Stomach smooth muscle (tissue), 2 donors: ENCODE data around the gene GTF2H3.

ENCODE experiments used
- H3K27ac ChIP-seq: one replicate; pipeline ENCODE4 v1.7.0; 2013; ENCODE audit warnings: mild to moderate bottlenecking, low read length, inconsistent platforms
- H3K27me3 ChIP-seq, 2 donors: one replicate each; pipeline ENCODE4 v1.7.0; 2013; ENCODE audit warnings: low read length in 2 of 2; ENCODE audit not compliant: insufficient read depth in 2 of 2, control insufficient read depth in 1 of 2
- H3K36me3 ChIP-seq, 2 donors: one replicate each; pipeline ENCODE4 v1.7.0; 2013; ENCODE audit warnings: low read length in 2 of 2; ENCODE audit not compliant: control insufficient read depth in 2 of 2, insufficient read depth in 2 of 2
- H3K4me1 ChIP-seq: one replicate; pipeline ENCODE4 v1.7.0; 2013; ENCODE audit warnings: low read length; ENCODE audit not compliant: control insufficient read depth, insufficient read depth
- H3K4me3 ChIP-seq, 2 donors: one replicate each; pipeline ENCODE4 v1.7.0; 2013; ENCODE audit warnings: low read length in 2 of 2
- H3K9ac ChIP-seq, 2 donors: one replicate each; pipeline ENCODE4 v1.7.0; 2013; ENCODE audit warnings: low read length in 2 of 2, mild to moderate bottlenecking in 1 of 2
- H3K9me3 ChIP-seq, 2 donors: one replicate each; pipeline ENCODE4 v1.7.0; 2013; ENCODE audit warnings: low read length in 2 of 2; ENCODE audit not compliant: control insufficient read depth in 2 of 2
- donor health status: healthy.
- donor health status: Pancreatic carcinoma.

The GTF2H3 gene

DNA sequence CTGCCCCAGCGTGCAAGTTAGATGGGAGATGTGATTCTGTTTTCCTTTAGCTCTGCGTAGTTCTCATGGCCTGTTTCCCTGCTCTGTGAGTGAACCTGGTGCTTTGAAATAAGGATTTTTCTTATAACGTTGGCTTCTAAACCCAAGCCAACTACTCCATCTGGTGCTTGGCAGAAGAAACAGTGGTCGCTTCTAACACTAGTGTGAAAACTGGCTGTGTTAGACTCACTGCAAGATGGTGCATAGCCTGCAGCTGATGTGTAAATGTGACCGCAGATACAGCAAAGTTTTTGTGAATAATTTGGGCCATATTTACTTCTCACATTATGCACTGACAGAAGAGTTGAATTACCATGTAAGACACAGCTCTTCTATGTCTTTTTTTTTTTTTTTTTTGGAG is 12.2 kb downstream of the GTF2H3 start:
- H3K4me3 ChIP-seq = no peak overlapping the region
- no peaks in the 10 kb centered on the region for H3K4me1 ChIP-seq
- H3K27ac ChIP-seq = no peak overlapping the region
- peaks cover 33 to 44% of the 10 kb centered on the region in 2 donors for H3K36me3 ChIP-seq
- H3K9ac ChIP-seq = no peak overlapping the region
- no peaks in the 10 kb centered on the region for H3K9me3 ChIP-seq
- H3K27me3 ChIP-seq = no peaks in the 10 kb centered on the region

DNA sequence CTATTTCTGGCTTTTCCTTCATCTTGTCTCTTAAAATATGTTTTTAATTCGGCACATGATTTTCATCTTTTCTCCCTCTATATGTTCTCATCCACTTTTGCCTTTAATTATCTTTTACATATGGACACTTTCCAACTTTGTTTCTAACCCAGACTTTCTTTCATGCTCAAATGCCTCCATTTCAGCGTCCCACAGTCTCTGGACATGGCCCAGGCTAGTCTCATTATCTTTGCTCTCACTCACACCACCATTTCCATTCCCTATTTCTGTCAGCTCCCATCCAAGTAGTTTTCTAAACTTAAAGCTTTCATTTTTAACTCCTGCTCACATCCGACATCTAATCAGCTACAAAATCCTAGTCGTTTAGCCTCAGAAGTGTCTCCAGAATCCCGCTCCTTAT is 14.8 kb downstream of the GTF2H3 start:
- H3K27ac ChIP-seq = no peak overlapping the region
- no peak overlapping the region for H3K4me3 ChIP-seq
- peaks cover 31 to 39% of the 10 kb centered on the region in 2 donors for H3K36me3 ChIP-seq
- no peaks in the 10 kb centered on the region for H3K27me3 ChIP-seq
- no peak overlapping the region for H3K9ac ChIP-seq
- H3K9me3 ChIP-seq = no peaks in the 10 kb centered on the region
- no peaks in the 10 kb centered on the region for H3K4me1 ChIP-seq

DNA sequence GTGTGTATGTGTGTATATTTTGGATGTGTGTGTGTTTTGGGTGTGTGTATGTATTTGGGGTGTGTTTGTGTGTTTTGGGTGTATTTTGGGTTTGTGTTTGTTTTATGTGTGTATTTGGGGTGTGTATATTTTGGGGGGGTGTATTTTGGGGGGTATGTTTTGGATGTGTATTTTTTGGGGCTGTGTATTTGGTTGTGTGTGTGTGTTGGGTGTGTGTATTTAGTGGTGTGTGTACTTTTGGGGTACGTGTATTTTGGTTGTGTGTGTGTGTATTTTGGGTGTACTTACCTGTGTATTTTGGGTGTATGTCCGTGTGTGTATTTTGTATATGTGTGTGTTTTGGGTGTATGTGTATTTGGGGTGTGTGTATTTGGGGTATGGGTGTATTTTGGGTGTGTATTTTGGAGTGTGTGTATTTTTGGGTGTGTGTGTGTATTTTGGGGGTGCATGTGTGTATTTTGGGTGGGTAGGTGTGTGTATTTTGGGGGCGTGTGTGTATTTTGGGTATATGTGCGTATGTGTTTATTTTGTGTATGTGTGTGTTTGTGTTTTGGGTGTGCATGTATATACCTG is 20.6 kb downstream of the GTF2H3 start:
- H3K9ac ChIP-seq = no peak overlapping the region
- H3K36me3 ChIP-seq = peaks cover 20 to 27% of the 10 kb centered on the region in 2 donors
- H3K27ac ChIP-seq = no peak overlapping the region
- H3K4me3 ChIP-seq = no peak overlapping the region
- H3K9me3 ChIP-seq = no peaks in the 10 kb centered on the region
- no peaks in the 10 kb centered on the region for H3K4me1 ChIP-seq
- H3K27me3 ChIP-seq = no peaks in the 10 kb centered on the region

DNA sequence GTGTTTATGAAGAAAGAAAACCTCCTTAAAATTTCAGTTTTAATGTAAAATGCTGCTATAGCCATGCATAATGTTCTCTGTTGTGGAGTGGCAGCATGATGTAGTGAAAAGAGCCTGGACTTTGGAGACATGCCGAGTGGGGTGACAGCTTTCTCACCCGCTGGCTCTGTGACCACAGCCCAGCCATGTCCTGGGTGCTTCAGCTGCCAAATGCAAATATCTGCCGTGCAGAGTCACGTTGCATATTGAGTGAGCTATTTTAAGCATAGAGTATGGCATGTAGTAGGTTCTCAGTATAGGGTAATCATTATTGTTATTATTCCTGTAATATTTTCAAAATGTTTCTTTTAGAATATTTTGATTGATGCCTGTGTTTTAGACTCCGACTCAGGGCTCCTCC is 21.8 kb downstream of the GTF2H3 start:
- H3K9ac ChIP-seq = no peak overlapping the region
- H3K4me1 ChIP-seq = no peaks in the 10 kb centered on the region
- no peak overlapping the region for H3K4me3 ChIP-seq
- H3K27me3 ChIP-seq = no peaks in the 10 kb centered on the region
- H3K9me3 ChIP-seq = no peaks in the 10 kb centered on the region
- peaks cover 21 to 28% of the 10 kb centered on the region in 2 donors for H3K36me3 ChIP-seq
- no peak overlapping the region for H3K27ac ChIP-seq

DNA sequence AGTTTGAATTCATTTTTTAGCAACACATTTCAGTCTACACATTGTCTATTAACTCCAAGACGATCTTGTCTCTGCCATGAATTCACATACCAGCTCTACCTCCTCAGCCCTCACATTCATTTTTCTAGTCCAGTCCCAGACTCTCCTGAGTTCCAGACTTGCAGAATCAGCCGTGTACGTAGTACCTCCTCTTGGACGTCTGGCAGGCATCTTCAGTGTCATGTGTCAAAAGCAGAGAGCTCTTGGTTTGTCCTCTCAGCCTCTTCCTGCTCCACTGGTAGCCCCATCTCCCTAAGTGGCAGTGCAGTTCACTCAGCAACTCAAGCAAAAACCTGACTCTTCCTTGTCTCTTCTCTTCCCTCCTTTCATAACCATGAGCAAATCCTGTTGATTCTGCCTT is 22.8 kb downstream of the GTF2H3 start:
- peaks cover 16 to 23% of the 10 kb centered on the region in 2 donors for H3K36me3 ChIP-seq
- H3K9me3 ChIP-seq = no peaks in the 10 kb centered on the region
- no peak overlapping the region for H3K27ac ChIP-seq
- H3K4me1 ChIP-seq = no peaks in the 10 kb centered on the region
- H3K9ac ChIP-seq = no peak overlapping the region
- no peaks in the 10 kb centered on the region for H3K27me3 ChIP-seq
- H3K4me3 ChIP-seq = no peak overlapping the region

DNA sequence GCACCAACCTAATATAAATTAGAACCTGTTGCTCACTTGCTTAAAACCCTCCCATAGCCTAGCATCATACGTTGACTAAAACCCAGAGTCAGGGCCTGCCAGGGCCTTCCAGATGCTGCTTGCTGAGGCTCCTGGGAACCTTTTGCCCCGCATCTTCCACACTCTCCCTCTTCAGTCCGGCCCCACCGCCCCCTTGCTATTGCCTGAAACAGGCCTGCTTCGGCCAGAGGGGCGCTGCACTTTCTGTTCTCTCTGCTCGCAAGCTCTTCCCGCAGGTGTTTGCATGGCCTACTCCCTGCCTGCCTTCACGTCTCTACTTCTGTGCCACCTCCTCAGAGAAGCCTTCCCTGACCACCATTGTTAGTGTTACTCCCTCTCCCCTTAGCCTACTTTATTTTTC is 23.6 kb downstream of the GTF2H3 start:
- no peak overlapping the region for H3K27ac ChIP-seq
- peaks cover 16 to 23% of the 10 kb centered on the region in 2 donors for H3K36me3 ChIP-seq
- no peak overlapping the region for H3K9ac ChIP-seq
- H3K27me3 ChIP-seq = no peaks in the 10 kb centered on the region
- H3K9me3 ChIP-seq = no peaks in the 10 kb centered on the region
- no peak overlapping the region for H3K4me3 ChIP-seq
- no peaks in the 10 kb centered on the region for H3K4me1 ChIP-seq

DNA sequence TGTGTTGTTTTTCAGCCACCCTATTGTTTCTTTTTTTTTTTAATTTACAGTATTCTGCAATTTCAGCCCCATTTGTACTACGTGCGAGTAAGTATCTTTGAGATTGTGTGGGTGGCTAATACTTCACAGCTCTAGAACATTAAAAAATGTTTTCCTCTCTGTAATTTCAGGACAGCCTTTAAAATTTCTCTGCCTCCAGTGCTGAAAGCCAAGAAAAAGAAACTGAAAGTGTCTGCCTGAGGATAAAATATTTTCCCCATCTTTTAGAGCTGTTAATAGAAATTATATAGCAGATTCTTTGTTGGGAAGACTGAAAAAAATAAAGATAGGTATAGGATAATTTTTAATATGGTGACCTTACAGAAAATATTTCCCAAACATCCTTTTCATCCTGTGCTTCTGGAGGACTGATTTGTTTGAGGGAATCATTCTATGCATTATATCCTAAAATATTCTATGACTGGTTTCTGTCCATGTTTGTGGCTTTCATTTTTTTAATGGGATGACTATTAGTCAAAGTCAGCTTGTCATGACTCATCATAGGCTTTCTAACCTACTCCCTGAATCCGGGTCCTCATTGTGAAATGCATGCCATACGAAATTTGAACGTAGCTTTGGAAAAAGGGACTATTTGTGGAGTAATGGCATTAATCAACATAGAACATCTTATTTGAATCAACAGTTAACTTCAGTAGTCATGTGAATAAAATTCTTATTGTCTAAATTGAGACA is 26.5 kb downstream of the GTF2H3 start:
- Histone ChIP-seq H3K9me3 (no peaks in the 10 kb centered on the region), H3K36me3 (peaks cover 16 to 22% of the 10 kb centered on the region in 2 donors), H3K4me3 (no peak overlapping the region), H3K9ac (no peak overlapping the region), H3K27ac (no peak overlapping the region), H3K27me3 (no peaks in the 10 kb centered on the region), H3K4me1 (no peaks in the 10 kb centered on the region)

DNA sequence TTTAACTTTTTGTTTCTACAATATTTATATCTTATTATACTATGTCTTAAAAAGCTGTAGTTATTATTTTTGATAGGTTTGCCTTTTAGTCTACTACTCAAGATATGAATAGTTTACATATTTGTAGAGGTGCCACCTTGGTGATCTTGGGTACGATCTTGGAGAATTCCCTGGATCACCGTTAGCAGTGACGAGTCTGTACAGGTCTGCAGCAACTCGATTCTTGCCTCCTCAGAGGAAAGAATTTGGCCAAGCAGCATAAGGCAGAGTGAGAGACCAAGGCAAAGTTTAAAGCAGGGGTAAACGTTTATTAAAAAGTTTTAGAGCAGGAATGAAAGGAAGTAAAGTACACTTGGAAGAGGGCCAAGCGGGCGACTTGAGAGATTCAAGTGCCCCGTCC is 34.1 kb downstream of the GTF2H3 start:
- no peaks in the 10 kb centered on the region for H3K27me3 ChIP-seq
- no peaks in the 10 kb centered on the region for H3K9me3 ChIP-seq
- no peak overlapping the region for H3K27ac ChIP-seq
- H3K9ac ChIP-seq = no peak overlapping the region
- H3K4me3 ChIP-seq = no peak overlapping the region
- peaks cover 0 to 4% of the 10 kb centered on the region in 2 donors for H3K36me3 ChIP-seq
- peaks cover 15% of the 10 kb centered on the region for H3K4me1 ChIP-seq

DNA sequence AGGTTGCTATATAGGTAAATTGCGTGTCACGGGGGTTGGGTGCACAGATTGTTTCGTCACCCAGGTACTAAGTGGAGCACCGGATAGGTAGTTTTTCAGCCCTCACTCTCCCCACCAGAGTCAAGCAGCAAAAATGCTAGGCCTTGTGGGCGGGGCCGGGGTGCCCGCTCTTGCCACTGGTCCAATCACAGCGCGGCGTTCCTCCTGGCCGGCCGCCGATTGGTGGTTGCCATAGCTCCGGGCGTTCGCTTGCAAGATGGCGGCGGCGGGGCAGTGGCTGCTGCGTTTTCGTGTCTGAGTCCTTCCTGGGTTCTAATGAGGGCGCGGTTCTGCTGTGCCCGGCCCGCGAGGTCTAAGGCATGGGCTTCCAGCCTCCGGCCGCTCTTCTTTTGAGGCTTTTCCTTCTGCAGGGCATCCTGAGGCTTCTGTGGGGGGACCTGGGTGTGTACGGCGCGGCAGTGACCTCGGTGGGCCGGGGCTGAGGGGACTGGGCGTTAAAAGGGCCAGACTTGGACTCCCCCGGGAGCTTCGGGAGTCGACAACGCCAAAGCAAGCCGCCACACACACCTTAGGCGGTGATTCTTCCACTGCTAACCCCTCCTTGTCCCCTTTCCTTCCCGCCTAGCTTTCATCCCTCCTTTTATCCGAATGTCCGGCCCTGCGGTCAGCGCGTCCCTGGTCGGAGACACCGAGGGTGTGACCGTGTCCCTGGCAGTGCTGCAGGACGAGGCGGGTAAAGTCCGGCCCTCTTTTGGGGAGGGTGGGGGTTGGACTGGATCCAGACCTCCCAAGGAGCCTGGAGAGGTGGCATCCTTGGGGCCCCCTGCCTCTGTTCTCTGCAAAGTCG is 37.5 kb downstream of the GTF2H3 start, which contains the start of gene TCTN2:
Gene TCTN2 (plus strand): TSS at position 232 of the 847 bp plus-strand sequence. CDS start 128 bp downstream, at position 360.
- peaks cover 15% of the 10 kb centered on the region for H3K4me1 ChIP-seq
- peak within 1 kb of the TSS; percentile 85 to 87 for H3K9ac ChIP-seq
- no peaks in the 10 kb centered on the region for H3K27me3 ChIP-seq
- H3K27ac ChIP-seq = peak within 1 kb of the TSS; percentile 31
- no peaks in the 10 kb centered on the region for H3K9me3 ChIP-seq
- H3K4me3 ChIP-seq = peak within 1 kb of the TSS; percentile 78 to 97
- peaks cover 10 to 13% of the 10 kb centered on the region in 2 donors for H3K36me3 ChIP-seq

DNA sequence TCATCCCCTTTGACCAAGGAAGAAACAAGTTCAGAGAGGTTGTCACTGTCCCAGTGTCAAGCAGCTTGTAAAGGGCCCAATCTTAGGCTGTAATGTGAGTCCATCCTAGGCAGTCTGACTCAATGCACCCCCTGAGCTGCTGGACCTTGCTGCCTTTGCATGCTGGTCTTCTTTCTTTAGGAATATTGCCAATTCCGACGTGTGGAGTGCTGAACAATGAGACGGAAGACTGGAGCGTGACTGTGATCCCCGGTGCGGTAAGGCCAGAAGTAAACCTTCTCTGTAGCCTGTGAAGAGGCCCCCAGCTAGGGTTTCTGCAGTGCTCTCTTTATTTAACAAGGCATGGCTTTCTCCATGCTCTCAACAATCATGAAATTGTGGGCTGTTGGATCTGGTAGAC is 38.2 kb downstream of the GTF2H3 start:
- Histone ChIP-seq H3K27me3 (no peaks in the 10 kb centered on the region), H3K4me3 (peak overlapping the region; percentile 78 to 97), H3K4me1 (peaks cover 15% of the 10 kb centered on the region), H3K9ac (peak overlapping the region; percentile 21 to 85), H3K9me3 (no peaks in the 10 kb centered on the region), H3K36me3 (peaks cover 12 to 17% of the 10 kb centered on the region in 2 donors), H3K27ac (no peak overlapping the region)
